Mucosa of gallbladder (tissue), 1 donor: ENCODE measurements around the gene HRH1. TPM values are rescaled to one million over a fixed set of nuclear protein-coding genes. Genes with fewer than 3 reads are reported as not detected.
A peak's percentile ranks its signal among the peaks of the same experiment; 100 is the strongest.
"Not testable (repeated sequence)": the region's sequence is repeated elsewhere in the genome, so short reads cannot be mapped to it uniquely, and the experiment has no call there.

Experiments used
- DNase-seq: peaks from one replicate; pipeline ENCODE4 v3.0.0-alpha.2; 2020; ENCODE audit warnings: low spot score
- total RNA-seq: library from RNA; stranded (reverse); gene quantifications from one replicate; pipeline ENCODE4 v1.2.1, GENCODE V29; 2021
- donor health status: DM: no; HTN: no; CAD: no.

The HRH1 gene
- total RNA-seq, 1 donor from 2014 or later = 5.6 TPM

- no peak for DNase-seq
These were observed 13.6 kb upstream of the HRH1 start for GRCh38 chr3:11140713-11141104.

- no peak for DNase-seq
These were observed 10.8 kb upstream of the HRH1 start for GRCh38 chr3:11143476-11143875.

- no peak for DNase-seq
These were observed 9.3 kb upstream of the HRH1 start for GRCh38 chr3:11144996-11145395.

- DNase-seq = no peak
These were observed 8.4 kb upstream of the HRH1 start for GRCh38 chr3:11145888-11146287.

- no peak for DNase-seq
These were observed 7.3 kb upstream of the HRH1 start for GRCh38 chr3:11146773-11147660.

GRCh38 chr3:11150256-11150655, 4.0 kb upstream of the HRH1 start:
- no peak for DNase-seq

GRCh38 chr3:11152301-11152700, 2.0 kb upstream of the HRH1 start:
- DNase-seq = no peak

GRCh38 chr3:11154953-11155325, 646 bp downstream of the HRH1 start:
- DNase-seq = no peak

GRCh38 chr3:11155341-11156025, 1.2 kb downstream of the HRH1 start:
- DNase-seq = peak; percentile 53

- DNase-seq = no peak
These were observed 1.7 kb downstream of the HRH1 start for GRCh38 chr3:11156026-11156410.

GRCh38 chr3:11157421-11157820, 3.1 kb downstream of the HRH1 start:
- no peak for DNase-seq

- no peak for DNase-seq
These were observed 5.2 kb downstream of the HRH1 start for GRCh38 chr3:11159421-11159904.

- no peak for DNase-seq
These were observed 7.4 kb downstream of the HRH1 start for GRCh38 chr3:11161666-11162065.

GRCh38 chr3:11162401-11163345, 8.4 kb downstream of the HRH1 start:
- no peak for DNase-seq

- DNase-seq = no peak
These were observed 10.3 kb downstream of the HRH1 start for GRCh38 chr3:11164607-11165006.

GRCh38 chr3:11165476-11165875, 11.2 kb downstream of the HRH1 start:
- no peak for DNase-seq

GRCh38 chr3:11166807-11167400, 12.6 kb downstream of the HRH1 start:
- not testable (repeated sequence) for DNase-seq

GRCh38 chr3:11167590-11167989, 13.3 kb downstream of the HRH1 start:
- DNase-seq = no peak

GRCh38 chr3:11168406-11168805, 14.1 kb downstream of the HRH1 start:
- no peak for DNase-seq

- no peak for DNase-seq
These were observed 14.8 kb downstream of the HRH1 start for GRCh38 chr3:11168881-11169805.
